ENCODE measurements around the gene RASSF1. TPM values are rescaled to one million over a fixed set of nuclear protein-coding genes. Genes with fewer than 3 reads are reported as not detected.

Gene RASSF1
- total and polyA plus RNA-seq, 2 of the 13 experiments (the other 11 are each of a cell fraction or from before 2014, with no cell fraction given): 10.2 to 27.5 TPM

DNA sequence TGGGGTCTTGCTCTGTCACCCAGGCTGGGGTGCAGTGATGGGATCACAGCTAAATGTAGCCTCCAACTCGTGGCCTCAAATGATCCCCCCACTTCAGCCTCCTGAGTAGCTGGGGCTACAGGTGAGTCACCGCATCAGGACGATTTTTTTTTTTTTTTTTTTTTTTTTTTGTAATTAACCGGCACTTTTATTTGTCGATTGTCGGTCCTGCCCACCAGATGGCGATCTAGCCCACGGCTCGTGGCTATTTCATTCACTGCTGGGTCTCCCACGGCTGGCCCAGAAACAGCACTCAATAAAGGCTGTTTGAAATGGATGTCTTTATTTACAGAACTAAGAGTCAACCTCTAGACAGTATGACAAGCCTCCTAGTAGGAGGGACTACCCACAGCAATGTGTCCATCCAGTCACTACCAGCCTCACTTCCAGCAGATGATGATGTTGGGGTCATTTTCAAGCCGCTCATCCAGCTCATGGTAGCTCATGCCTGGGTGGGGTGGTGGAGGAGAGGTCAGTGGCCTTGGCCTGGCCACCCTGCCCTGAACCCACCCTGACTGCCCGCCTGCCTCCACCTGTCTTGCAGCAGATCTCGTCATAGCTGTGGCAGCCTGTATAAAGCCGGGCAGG, 6.7 kb upstream of the RASSF1 start (continued):
- no peak for TF ChIP-seq ZNF280D (CRISPR knock-in tag; IDR thresholded peaks at IDR 0.05)
- TF ChIP-seq SMC3 (IDR thresholded peaks at IDR 0.05; ENCODE audit: low read length): peak; percentile 46; the same call in 1 of the 2 replicates

GRCh38 chr3:50345586-50346234, 5.1 kb upstream of the RASSF1 start, which contains the start of gene ZMYND10:
TSS of gene ZMYND10 (minus strand) at chr3:50345732. CDS start at chr3:50345579, 153 bp downstream.
- no peak for FAIRE-seq
- no peaks in the 10 kb centered on the region for H3K9me3 ChIP-seq (ENCODE audit: low read length)
- DNase-seq (ENCODE audit: low spot score): no peak
- H3K4me3 ChIP-seq (replicated peaks in 1 of 3; ENCODE audit: insufficient read depth in 1 of 3, low read depth in 2 of 3, low read length in 3 of 3): peak within 1 kb of the TSS in 1 of 3 experiments; percentile 55; a peak in 2 of 6 replicates
- ChIA-PET POLR2A (interaction anchor here (3.6 kb wide), 1 partner anchor 9 kb away, joined by 18 read pairs; no protein-coding TSS in a partner anchor), CTCF (ENCODE audit: low intra/inter-chr PET ratio, low total read pairs) (interaction anchor here (2.7 kb wide), 1 partner anchor 43 kb away, joined by 9 read pairs; no protein-coding TSS in a partner anchor)
- no peak within 1 kb of the TSS for H3K27ac ChIP-seq (ENCODE audit: extremely low read length, insufficient read depth, low read length)
- 72% methylated on average over 37 of the region's 45 CpGs for WGBS (ENCODE audit: low lambda C conversion rate)
- H3K4me1 ChIP-seq (ENCODE audit: insufficient read depth, low read length): peaks cover 75% of the 10 kb centered on the region
- intact Hi-C loops (cut with micrococcal nuclease; ENCODE audit: unreplicated experiment) (loop anchor here (10.0 kb wide), 1 partner anchor 199 kb away; no protein-coding TSS in a partner anchor), in situ Hi-C loops (cut with HindIII; ENCODE audit: extremely low pct_ligation_motif_present, low pct_unique_long_range_greater_than_20kb) (loop anchor here (10.0 kb wide), 1 partner anchor 199 kb away; no protein-coding TSS in a partner anchor)
- 0 out of 5 replicates have a peak, but pooled peaks cover 0 to 1% of the 10 kb centered on the region in 2 experiments for H3K27me3 ChIP-seq (ENCODE audit: control insufficient read depth in 1 of 2, insufficient read depth in 2 of 2, low read length in 2 of 2)
- BruUV-seq (replicated peaks): no TSS peak
- H3K79me2 ChIP-seq (ENCODE audit: insufficient read depth, low read length): peaks cover 12% of the 10 kb centered on the region
- ATAC-seq: no peak
- peaks cover 4 to 13% of the 10 kb centered on the region in 2 experiments; a peak in 3 of 5 replicates for H3K36me3 ChIP-seq (replicated peaks in 1 of 2; ENCODE audit: control insufficient read depth in 1 of 2, insufficient read depth in 2 of 2, low read length in 2 of 2)
- H2AFZ ChIP-seq (ENCODE audit: low read length): no peak within 1 kb of the TSS
- 0 out of 2 replicates have a peak, but pooled peaks cover 3% of the 10 kb centered on the region for H4K20me1 ChIP-seq (ENCODE audit: insufficient read depth, low read length)
- H3K4me2 ChIP-seq (ENCODE audit: low read depth, low read length): peak within 1 kb of the TSS; percentile 76
- no peak within 1 kb of the TSS for H3K9ac ChIP-seq (ENCODE audit: insufficient read depth, low read depth, low read length)
- TF ChIP-seq ZNF687 (CRISPR knock-in tag; IDR thresholded peaks at IDR 0.05) (peak; percentile 20; the same call in 1 of the 2 replicates), CBX2 (IDR thresholded peaks at IDR 0.05; ENCODE audit: low read depth, low read length) (no peak), CBX2 (CRISPR knock-in tag; IDR thresholded peaks at IDR 0.05; ENCODE audit: low read depth) (no peak), ARID4A (CRISPR knock-in tag; IDR thresholded peaks at IDR 0.05; ENCODE audit: borderline replicate concordance) (peak; percentile 37), RFX3 (CRISPR knock-in tag; IDR thresholded peaks at IDR 0.05) (peak; percentile 69), ATF7-NPFF (CRISPR knock-in tag; IDR thresholded peaks at IDR 0.05; ENCODE audit: low read depth) (no peak; the same call in 1 of the 2 replicates)
